AG04450 (cell line): ENCODE measurements around the gene SEC63. TPM values are rescaled to one million over a fixed set of nuclear protein-coding genes. Genes with fewer than 3 reads are reported as not detected.
"Not testable (repeated sequence)": the region's sequence is repeated elsewhere in the genome, so short reads cannot be mapped to it uniquely, and the experiment has no call there.

ENCODE experiments used
- CTCF ChIA-PET: fragments of 300-600, 350-600 bp; formaldehyde crosslinking; extraction: SDS; loops from one replicate; lab custom pipeline; 2022; ENCODE audit warnings: antibody characterized with exemption, inconsistent platforms; lab: Charles Lee
- POLR2A ChIA-PET: fragments of 350-600 bp; formaldehyde crosslinking; extraction: SDS; loops from one replicate; lab custom pipeline; 2021; ENCODE audit warnings: antibody characterized with exemption, inconsistent platforms; lab: Yijun Ruan, JAX
- DNase-seq: peaks from one replicate; pipeline ENCODE4 v3.0.0-alpha.2; 2011; ENCODE audit warnings: low read depth, low spot score
- H3K27ac ChIP-seq: one replicate; pipeline ENCODE4 v1.5.1; 2012; ENCODE audit warnings: low read depth, low read length, control low read depth
- H3K27me3 ChIP-seq: one replicate; pipeline ENCODE4 v1.6.0; 2012; ENCODE audit warnings: low read length; ENCODE audit not compliant: control insufficient read depth, insufficient read depth
- H3K4me3 ChIP-seq: 2 replicates; pipeline ENCODE4 v1.5.1; 2011; ENCODE audit warnings: mild to moderate bottlenecking, low read depth, low read length, control low read depth
- H3K9me3 ChIP-seq: 2 replicates; pipeline ENCODE4 v1.5.1; 2012; ENCODE audit warnings: low read length; ENCODE audit not compliant: control insufficient read depth, insufficient read depth
- CTCF ChIP-seq: IDR thresholded peaks from 2 replicates; pipeline ENCODE4 v1.5.1; 2011; ENCODE audit warnings: low read depth, low read length, control low read depth, inconsistent platforms
- polyA plus RNA-seq: library from polyadenylated mRNA; depleted of rRNA; stranded (reverse); fragments of >200 nt; gene quantifications from 2 replicates; pipeline ENCODE4 v1.2.3, GENCODE V29; 2011

Gene SEC63
- polyA plus RNA-seq, 1 experiment = 90.9 TPM

DNA sequence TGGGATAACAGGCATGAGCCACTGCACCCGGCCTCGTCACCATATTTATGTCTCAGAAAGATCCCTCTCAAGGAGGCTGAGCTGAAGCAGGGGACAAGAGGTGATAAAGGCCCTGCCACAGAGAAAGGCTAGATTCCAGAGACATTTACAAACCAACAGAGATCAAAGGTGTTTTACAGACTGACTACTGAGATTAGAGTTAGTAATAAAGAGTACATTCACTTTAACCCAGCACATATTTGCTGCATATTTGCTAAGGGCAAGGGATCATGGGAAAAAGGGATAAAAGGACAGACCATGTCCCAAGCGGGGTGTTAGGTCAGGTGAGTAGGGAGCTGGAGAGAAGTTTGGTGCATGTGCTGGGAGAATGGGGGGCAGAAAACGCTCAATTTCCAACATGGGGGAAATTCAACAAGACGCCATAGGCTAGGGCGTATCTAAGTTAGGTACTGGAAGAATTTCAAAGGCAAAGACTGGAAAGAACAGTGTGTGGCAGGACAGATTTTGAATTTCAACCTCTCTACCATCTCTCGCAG lies 43.8 kb upstream of the SEC63 start:
- no peak overlapping the region for H3K4me3 ChIP-seq
- H3K9me3 ChIP-seq = no peaks in the 10 kb centered on the region
- no peak overlapping the region for H3K27ac ChIP-seq
- DNase-seq = no peak
- TF ChIP-seq CTCF = no peak
- ChIA-PET CTCF (interaction anchor here (1.2 kb wide), 1 partner anchor 22 kb away, joined by 6 read pairs; no protein-coding TSS in a partner anchor), POLR2A (no interaction called here)
- peaks cover 13% of the 10 kb centered on the region for H3K27me3 ChIP-seq

- H3K9me3 ChIP-seq, H3K4me3 ChIP-seq, H3K27ac ChIP-seq, POLR2A ChIA-PET, DNase-seq: not testable (repeated sequence)
- CTCF ChIA-PET = interaction anchor here (1.2 kb wide), 1 partner anchor 20 kb away, joined by 6 read pairs; no protein-coding TSS in a partner anchor
- H3K27me3 ChIP-seq = peaks cover 13% of the 10 kb centered on the region
Observed at GRCh38 chr6:108000259-108000658, 42.3 kb upstream of the SEC63 start.

- H3K27ac ChIP-seq = no peak overlapping the region
- ChIA-PET POLR2A (no interaction called here), CTCF (interaction anchor here (1.1 kb wide), 1 partner anchor 19 kb away, joined by 3 read pairs; no protein-coding TSS in a partner anchor)
- peaks cover 13% of the 10 kb centered on the region for H3K27me3 ChIP-seq
- no peak for TF ChIP-seq CTCF
- no peak overlapping the region for H3K4me3 ChIP-seq
- DNase-seq = no peak
- no peaks in the 10 kb centered on the region for H3K9me3 ChIP-seq
Observed at GRCh38 chr6:107999341-107999740, 41.3 kb upstream of the SEC63 start.

- TF ChIP-seq CTCF = no peak
- H3K27ac ChIP-seq = no peak overlapping the region
- POLR2A ChIA-PET = no interaction called here
- H3K9me3 ChIP-seq = no peaks in the 10 kb centered on the region
- no peak for DNase-seq
- H3K4me3 ChIP-seq = no peak overlapping the region
- peaks cover 2% of the 10 kb centered on the region for H3K27me3 ChIP-seq
- CTCF ChIA-PET = interaction anchor here (0.9 to 4.9 kb wide), 3 partner anchors 11 to 58 kb away, joined by 5 to 64 read pairs (median 5); no protein-coding TSS in a partner anchor
Observed at GRCh38 chr6:107991772-107992550, 34.0 kb upstream of the SEC63 start.

- Histone ChIP-seq H3K4me3 (no peak overlapping the region), H3K27me3 (peaks cover 2% of the 10 kb centered on the region), H3K9me3 (no peaks in the 10 kb centered on the region), H3K27ac (no peak overlapping the region)
- POLR2A ChIA-PET = no interaction called here
- no peak for TF ChIP-seq CTCF
- DNase-seq = no peak
- CTCF ChIA-PET = interaction anchor here (1.4 to 4.9 kb wide), 2 partner anchors 11 to 59 kb away, joined by 5 to 64 read pairs; no protein-coding TSS in a partner anchor
Observed at GRCh38 chr6:107991061-107991460, 33.1 kb upstream of the SEC63 start.

DNA sequence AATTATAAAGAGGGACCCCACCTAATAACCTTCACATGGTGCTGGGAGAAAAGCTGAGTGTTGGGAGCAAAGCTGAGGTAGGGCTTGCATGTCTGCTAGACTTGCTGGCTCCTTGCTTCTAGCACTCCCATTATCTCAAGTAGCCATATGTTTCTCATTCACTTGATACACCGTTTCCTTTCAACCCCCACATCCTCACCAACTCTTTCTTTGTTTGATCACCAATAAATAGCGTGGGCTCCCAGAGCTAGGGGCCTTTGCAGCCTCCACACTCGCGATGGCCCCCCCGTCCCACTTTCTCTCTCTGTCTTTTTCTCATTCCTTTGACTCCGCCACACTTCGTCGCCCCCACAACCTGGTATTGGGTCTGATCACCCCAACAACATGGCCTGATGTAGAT lies 32.6 kb upstream of the SEC63 start:
- DNase-seq, H3K27me3 ChIP-seq, POLR2A ChIA-PET, H3K27ac ChIP-seq, H3K4me3 ChIP-seq, H3K9me3 ChIP-seq: not testable (repeated sequence)
- CTCF ChIA-PET = interaction anchor here (0.5 to 4.9 kb wide), 3 partner anchors 10 to 59 kb away, joined by 5 to 64 read pairs (median 6); no protein-coding TSS in a partner anchor
